Thyroid gland (tissue), 4 donors: ENCODE data around the gene ARHGEF3.

Experiments used
- POLR2A ChIP-seq, 2 donors: fragments of 450-650 bp; IDR thresholded peaks; one replicate each; pipeline ENCODE4 v1.6.1; 2017; ENCODE audit warnings: antibody characterized with exemption in 2 of 2, mild to moderate bottlenecking in 2 of 2, moderate library complexity in 1 of 2
- TF ChIP-seq, protein P1 (sequence below), 6 experiments: fragments of 200-600 bp in 3 of 6; fragments of 450-650 bp in 3 of 6; sonication (generic) in 3 of 6; IDR thresholded peaks; one replicate each; pipeline ENCODE4 v1.5.1; 2016 to 2019; ENCODE audit warnings: antibody characterized with exemption in 6 of 6, mild to moderate bottlenecking in 2 of 6, inconsistent platforms in 1 of 6, moderate library complexity in 1 of 6

DNA sequence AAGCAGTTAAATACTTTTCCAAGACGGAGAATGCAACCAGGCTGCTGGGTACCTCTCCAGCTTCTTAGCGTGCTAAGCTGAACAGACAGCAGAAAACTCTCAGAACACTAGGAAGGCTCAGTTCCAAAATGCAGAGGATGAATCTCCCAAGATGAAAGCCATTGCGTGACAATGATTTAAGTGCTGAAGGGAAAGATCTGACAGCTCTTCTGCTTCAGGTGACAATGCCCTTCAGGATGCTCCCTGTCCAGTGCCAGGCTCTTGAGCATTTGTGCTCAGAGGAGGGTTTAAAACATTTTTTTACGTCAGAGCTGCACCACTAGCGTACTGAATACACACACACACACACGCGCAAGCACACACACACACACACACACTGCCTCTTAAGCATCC lies 26.3 kb downstream of the ARHGEF3 start:
- TF ChIP-seq, protein P1, sequence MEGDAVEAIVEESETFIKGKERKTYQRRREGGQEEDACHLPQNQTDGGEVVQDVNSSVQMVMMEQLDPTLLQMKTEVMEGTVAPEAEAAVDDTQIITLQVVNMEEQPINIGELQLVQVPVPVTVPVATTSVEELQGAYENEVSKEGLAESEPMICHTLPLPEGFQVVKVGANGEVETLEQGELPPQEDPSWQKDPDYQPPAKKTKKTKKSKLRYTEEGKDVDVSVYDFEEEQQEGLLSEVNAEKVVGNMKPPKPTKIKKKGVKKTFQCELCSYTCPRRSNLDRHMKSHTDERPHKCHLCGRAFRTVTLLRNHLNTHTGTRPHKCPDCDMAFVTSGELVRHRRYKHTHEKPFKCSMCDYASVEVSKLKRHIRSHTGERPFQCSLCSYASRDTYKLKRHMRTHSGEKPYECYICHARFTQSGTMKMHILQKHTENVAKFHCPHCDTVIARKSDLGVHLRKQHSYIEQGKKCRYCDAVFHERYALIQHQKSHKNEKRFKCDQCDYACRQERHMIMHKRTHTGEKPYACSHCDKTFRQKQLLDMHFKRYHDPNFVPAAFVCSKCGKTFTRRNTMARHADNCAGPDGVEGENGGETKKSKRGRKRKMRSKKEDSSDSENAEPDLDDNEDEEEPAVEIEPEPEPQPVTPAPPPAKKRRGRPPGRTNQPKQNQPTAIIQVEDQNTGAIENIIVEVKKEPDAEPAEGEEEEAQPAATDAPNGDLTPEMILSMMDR (IDR thresholded peaks at IDR 0.05) = no peak
- no peak for TF ChIP-seq POLR2A (IDR thresholded peaks at IDR 0.05)
